ENCODE data around the gene CENPC.
"Not testable (repeated sequence)": the region's sequence is repeated elsewhere in the genome, so short reads cannot be mapped to it uniquely, and the experiment has no call there.

The CENPC gene

DNA sequence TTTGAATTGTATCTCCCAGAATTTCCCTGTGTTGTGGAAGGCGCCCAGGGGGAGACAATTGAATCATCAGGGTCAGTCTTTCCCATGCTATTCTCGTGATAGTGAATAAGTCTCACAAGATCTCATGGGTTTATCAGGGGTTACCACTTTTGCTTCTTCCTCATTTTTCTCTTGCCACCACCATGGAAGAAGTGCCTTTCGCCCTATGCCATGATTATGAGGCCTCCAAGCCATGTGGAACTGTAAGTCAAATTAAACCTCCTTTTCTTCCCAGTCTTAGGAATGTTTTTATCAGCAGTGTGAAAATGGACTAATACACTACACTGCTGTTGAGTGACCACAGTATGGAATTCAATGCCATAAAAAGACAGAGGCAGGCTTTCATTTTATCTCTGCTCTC is 12.2 kb downstream of the CENPC start:
- ATAC-seq (ENCODE audit: low read depth) = no peak

DNA sequence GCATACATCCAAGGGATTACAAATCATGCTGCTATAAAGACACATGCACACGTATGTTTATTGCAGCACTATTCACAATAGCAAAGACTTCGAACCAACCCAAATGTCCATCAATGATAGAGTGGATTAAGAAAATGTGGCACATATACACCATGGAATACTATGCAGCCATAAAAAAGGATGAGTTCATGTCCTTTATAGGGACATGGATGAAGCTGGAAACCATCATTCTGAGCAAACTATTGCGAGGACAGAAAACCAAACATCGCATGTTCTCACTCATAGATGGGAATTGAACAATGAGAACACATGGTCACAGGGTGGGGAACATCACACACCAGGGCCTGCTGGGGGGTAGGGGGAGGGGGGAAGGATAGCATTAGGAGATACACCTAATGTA is 12.9 kb downstream of the CENPC start:
- not testable (repeated sequence) for ATAC-seq (ENCODE audit: low read depth); H3K4me3 ChIP-seq (ENCODE audit: severe bottlenecking); H3K27me3 ChIP-seq (ENCODE audit: insufficient read depth, poor library complexity, severe bottlenecking); H3K9me3 ChIP-seq (ENCODE audit: severe bottlenecking); DNase-seq (ENCODE audit: low spot score); H3K27ac ChIP-seq (ENCODE audit: poor library complexity, severe bottlenecking); H3K4me1 ChIP-seq (ENCODE audit: insufficient read depth, poor library complexity, severe bottlenecking)
- peaks cover 71% of the 10 kb centered on the region for H3K36me3 ChIP-seq (ENCODE audit: low read depth)

More for the DNA sequence above, 12.2 kb downstream of the CENPC start:
- DNase-seq (ENCODE audit: low spot score) = no peak
- TF ChIP-seq, protein P1, sequence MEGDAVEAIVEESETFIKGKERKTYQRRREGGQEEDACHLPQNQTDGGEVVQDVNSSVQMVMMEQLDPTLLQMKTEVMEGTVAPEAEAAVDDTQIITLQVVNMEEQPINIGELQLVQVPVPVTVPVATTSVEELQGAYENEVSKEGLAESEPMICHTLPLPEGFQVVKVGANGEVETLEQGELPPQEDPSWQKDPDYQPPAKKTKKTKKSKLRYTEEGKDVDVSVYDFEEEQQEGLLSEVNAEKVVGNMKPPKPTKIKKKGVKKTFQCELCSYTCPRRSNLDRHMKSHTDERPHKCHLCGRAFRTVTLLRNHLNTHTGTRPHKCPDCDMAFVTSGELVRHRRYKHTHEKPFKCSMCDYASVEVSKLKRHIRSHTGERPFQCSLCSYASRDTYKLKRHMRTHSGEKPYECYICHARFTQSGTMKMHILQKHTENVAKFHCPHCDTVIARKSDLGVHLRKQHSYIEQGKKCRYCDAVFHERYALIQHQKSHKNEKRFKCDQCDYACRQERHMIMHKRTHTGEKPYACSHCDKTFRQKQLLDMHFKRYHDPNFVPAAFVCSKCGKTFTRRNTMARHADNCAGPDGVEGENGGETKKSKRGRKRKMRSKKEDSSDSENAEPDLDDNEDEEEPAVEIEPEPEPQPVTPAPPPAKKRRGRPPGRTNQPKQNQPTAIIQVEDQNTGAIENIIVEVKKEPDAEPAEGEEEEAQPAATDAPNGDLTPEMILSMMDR (IDR thresholded peaks at IDR 0.05; ENCODE audit: poor library complexity, severe bottlenecking) = no peak
- H3K4me3 ChIP-seq (ENCODE audit: severe bottlenecking) = no peak overlapping the region
- peaks cover 78% of the 10 kb centered on the region for H3K36me3 ChIP-seq (ENCODE audit: low read depth)
- no peaks in the 10 kb centered on the region for H3K9me3 ChIP-seq (ENCODE audit: severe bottlenecking)
- H3K27ac ChIP-seq (ENCODE audit: poor library complexity, severe bottlenecking) = no peak overlapping the region
- H3K27me3 ChIP-seq (ENCODE audit: insufficient read depth, poor library complexity, severe bottlenecking) = no peaks in the 10 kb centered on the region
- no peaks in the 10 kb centered on the region for H3K4me1 ChIP-seq (ENCODE audit: insufficient read depth, poor library complexity, severe bottlenecking)

GRCh38 chr4:67531379-67531962 is 13.8 kb downstream of the CENPC start:
- no peak for ATAC-seq (ENCODE audit: low read depth)
- DNase-seq (ENCODE audit: low spot score) = no peak
- Histone ChIP-seq H3K4me1 (ENCODE audit: insufficient read depth, poor library complexity, severe bottlenecking) (no peaks in the 10 kb centered on the region), H3K4me3 (ENCODE audit: severe bottlenecking) (no peak overlapping the region), H3K27me3 (ENCODE audit: insufficient read depth, poor library complexity, severe bottlenecking) (no peaks in the 10 kb centered on the region), H3K27ac (ENCODE audit: poor library complexity, severe bottlenecking) (no peak overlapping the region), H3K36me3 (ENCODE audit: low read depth) (peaks cover 61% of the 10 kb centered on the region), H3K9me3 (ENCODE audit: severe bottlenecking) (no peaks in the 10 kb centered on the region)
- TF ChIP-seq, protein P1 (IDR thresholded peaks at IDR 0.05; ENCODE audit: poor library complexity, severe bottlenecking) = no peak

DNA sequence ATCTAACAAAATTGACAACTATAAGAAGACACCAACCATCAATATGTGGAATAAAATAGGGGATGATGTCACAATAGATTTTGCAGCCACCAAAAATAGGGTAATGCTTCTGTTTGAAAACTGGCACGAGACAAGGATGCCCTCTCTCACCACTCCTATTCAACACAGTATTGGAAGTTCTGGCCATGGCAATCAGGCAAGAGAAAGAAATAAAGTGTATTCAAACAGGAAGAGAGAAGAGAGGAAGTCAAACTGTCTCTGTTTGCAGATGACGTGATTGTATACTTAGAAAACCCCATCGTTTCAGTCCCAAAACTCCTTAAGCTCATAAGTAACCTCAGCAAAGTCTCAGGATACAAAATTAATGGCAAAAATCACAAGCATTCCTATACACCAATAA is 21.2 kb downstream of the CENPC start:
- ATAC-seq (ENCODE audit: low read depth); H3K4me3 ChIP-seq (ENCODE audit: severe bottlenecking); DNase-seq (ENCODE audit: low spot score); H3K4me1 ChIP-seq (ENCODE audit: insufficient read depth, poor library complexity, severe bottlenecking); H3K27ac ChIP-seq (ENCODE audit: poor library complexity, severe bottlenecking); H3K9me3 ChIP-seq (ENCODE audit: severe bottlenecking); H3K27me3 ChIP-seq (ENCODE audit: insufficient read depth, poor library complexity, severe bottlenecking): not testable (repeated sequence)
- H3K36me3 ChIP-seq (ENCODE audit: low read depth) = peaks cover 16% of the 10 kb centered on the region

DNA sequence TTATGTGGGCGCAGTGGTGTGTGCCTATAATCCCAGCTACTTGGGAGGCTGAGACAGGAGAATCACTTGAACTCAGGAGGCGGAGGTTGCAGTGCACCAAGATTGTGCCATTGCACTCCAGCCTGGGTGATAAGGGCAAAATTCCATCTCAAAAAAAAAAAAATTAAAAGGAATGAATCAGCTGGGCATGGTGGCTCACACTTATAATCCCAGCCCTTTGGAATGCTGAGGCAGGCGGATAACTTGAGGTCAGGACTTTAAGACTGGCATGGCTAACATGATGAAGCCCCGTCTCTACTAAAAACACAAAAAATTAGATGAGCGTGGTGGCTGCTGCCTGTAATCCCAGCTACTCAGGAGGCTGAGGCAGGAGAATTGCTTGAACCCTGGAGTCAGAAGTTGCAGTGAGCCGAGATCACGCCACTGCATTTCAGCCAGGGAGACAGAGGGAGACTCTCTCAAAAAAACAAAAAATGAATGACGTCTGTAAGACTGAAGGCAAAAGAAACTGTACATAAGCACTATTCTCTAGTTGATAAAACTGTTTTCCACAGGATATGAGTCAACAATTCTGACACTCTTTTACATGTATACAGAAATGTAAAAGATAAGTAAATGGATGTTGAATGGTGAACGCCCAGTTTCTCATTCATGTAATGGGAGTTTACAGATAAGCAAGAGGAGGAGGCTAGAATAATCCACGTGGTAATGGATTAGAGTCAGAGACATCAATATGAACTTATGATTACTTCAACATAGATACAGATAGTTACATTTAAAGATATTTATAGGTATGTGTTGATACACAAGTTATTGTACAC is 22.2 kb downstream of the CENPC start:
- Histone ChIP-seq H3K4me3 (ENCODE audit: severe bottlenecking) (no peak overlapping the region), H3K36me3 (ENCODE audit: low read depth) (peaks cover 22% of the 10 kb centered on the region), H3K9me3 (ENCODE audit: severe bottlenecking) (no peaks in the 10 kb centered on the region), H3K27ac (ENCODE audit: poor library complexity, severe bottlenecking) (no peak overlapping the region), H3K27me3 (ENCODE audit: insufficient read depth, poor library complexity, severe bottlenecking) (no peaks in the 10 kb centered on the region), H3K4me1 (ENCODE audit: insufficient read depth, poor library complexity, severe bottlenecking) (no peaks in the 10 kb centered on the region)
- DNase-seq (ENCODE audit: low spot score) (no peak), ATAC-seq (ENCODE audit: low read depth) (peak; percentile 38; the same call in 2 of the 3 replicates)
- TF ChIP-seq, protein P1 (IDR thresholded peaks at IDR 0.05; ENCODE audit: poor library complexity, severe bottlenecking) = no peak
